CD14-positive monocyte (primary cell): ENCODE data around the gene TULP3. TPM values are rescaled to one million over a fixed set of nuclear protein-coding genes. Genes with fewer than 3 reads are reported as not detected.

Source experiments
- DNase-seq, 3 donors: peaks; one replicate each; pipeline ENCODE4 v3.0.0-alpha.2; 2011 to 2022
- H2AFZ ChIP-seq: 2 replicates; pipeline ENCODE4 v1.6.0; 2012; ENCODE audit warnings: mild to moderate bottlenecking, low read depth, low read length, inconsistent platforms; ENCODE audit not compliant: insufficient read depth, poor library complexity, severe bottlenecking
- H3K27ac ChIP-seq, 2 donors: 1 replicate in 1 of 2; 2 replicates in 1 of 2; pipeline ENCODE4 v1.5.1; 2012 to 2013; ENCODE audit warnings: low read length in 2 of 2, control low read depth in 1 of 2, inconsistent platforms in 1 of 2, low read depth in 1 of 2, mild to moderate bottlenecking in 1 of 2
- H3K27me3 ChIP-seq, 2 donors: one replicate each; pipeline versions ENCODE4 v1.6.0 to v1.6.1; 2011 to 2013; ENCODE audit warnings: low read length in 2 of 2; ENCODE audit not compliant: control insufficient read depth in 2 of 2, insufficient read depth in 2 of 2
- H3K36me3 ChIP-seq, 2 donors: replicated peaks in 1 of 2; 1 replicate in 1 of 2; 2 replicates in 1 of 2; pipeline versions ENCODE4 v1.5.1 to v1.6.1; 2012 to 2013; ENCODE audit warnings: low read length in 2 of 2, control low read depth in 1 of 2, inconsistent platforms in 1 of 2, mild to moderate bottlenecking in 1 of 2; ENCODE audit not compliant: insufficient read depth in 2 of 2, control insufficient read depth in 1 of 2
- H3K4me1 ChIP-seq, 2 donors: 1 replicate in 1 of 2; 2 replicates in 1 of 2; pipeline versions ENCODE4 v1.5.1 to v1.6.1; 2012 to 2013; ENCODE audit warnings: low read length in 2 of 2, control low read depth in 1 of 2, inconsistent platforms in 1 of 2, mild to moderate bottlenecking in 1 of 2, moderate library complexity in 1 of 2; ENCODE audit not compliant: insufficient read depth in 2 of 2, control insufficient read depth in 1 of 2
- H3K4me2 ChIP-seq: replicated peaks from 2 replicates; pipeline ENCODE3; 2012; ENCODE audit warnings: low read length, moderate library complexity, mild to moderate bottlenecking; ENCODE audit not compliant: poor library complexity, severe bottlenecking; ENCODE audit errors: extremely low read depth
- H3K4me3 ChIP-seq, 3 experiments: fragments of 200-600 bp in 1 of 3; sonication (generic) in 1 of 3; replicated peaks in 1 of 3; 1 replicate in 2 of 3; 2 replicates in 1 of 3; pipeline ENCODE4 v1.5.1; 2011 to 2013; ENCODE audit warnings: low read length in 3 of 3, mild to moderate bottlenecking in 3 of 3, control low read depth in 2 of 3, low read depth in 2 of 3, inconsistent platforms in 1 of 3, moderate library complexity in 1 of 3
- H3K79me2 ChIP-seq: 2 replicates; pipeline ENCODE4 v1.6.0; 2012; ENCODE audit warnings: mild to moderate bottlenecking, control low read depth, inconsistent platforms, low read length, moderate library complexity; ENCODE audit not compliant: insufficient read depth
- H3K9ac ChIP-seq: 2 replicates; pipeline ENCODE4 v1.6.0; 2017; ENCODE audit warnings: low read length, mild to moderate bottlenecking; ENCODE audit not compliant: insufficient read depth, poor library complexity, severe bottlenecking
- H3K9me3 ChIP-seq, 2 donors: replicated peaks in 1 of 2; 1 replicate in 1 of 2; 2 replicates in 1 of 2; pipeline versions ENCODE4 v1.5.1 to v1.6.1; 2012 to 2013; ENCODE audit warnings: low read length in 2 of 2, control low read depth in 1 of 2; ENCODE audit not compliant: control insufficient read depth in 1 of 2, insufficient read depth in 1 of 2
- H4K20me1 ChIP-seq: 2 replicates; pipeline ENCODE4 v1.6.0; 2012; ENCODE audit warnings: mild to moderate bottlenecking, low read length, control low read depth, moderate library complexity; ENCODE audit not compliant: insufficient read depth
- H3K27ac Mint-ChIP-seq, 7 donors: one replicate each; pipeline ENCODE4 v1.8.0; 2020; ENCODE audit warnings: mild to moderate bottlenecking in 7 of 7, mixed read lengths in 7 of 7, moderate library complexity in 6 of 7, inconsistent platforms in 2 of 7
- H3K27me3 Mint-ChIP-seq, 3 donors: one replicate each; pipeline ENCODE4 v1.8.0; 2021 to 2022; ENCODE audit warnings: low read depth in 3 of 3, mild to moderate bottlenecking in 3 of 3, mixed read lengths in 3 of 3, moderate library complexity in 3 of 3, inconsistent platforms in 1 of 3
- H3K36me3 Mint-ChIP-seq, 2 donors: one replicate each; pipeline ENCODE4 v1.8.0; 2020; ENCODE audit warnings: mixed read lengths in 2 of 2, inconsistent platforms in 1 of 2, mild to moderate bottlenecking in 1 of 2
- H3K4me1 Mint-ChIP-seq: one replicate; pipeline ENCODE4 v1.8.0; 2020; ENCODE audit warnings: mild to moderate bottlenecking, mixed read lengths
- H3K4me3 Mint-ChIP-seq, 2 donors: one replicate each; pipeline ENCODE4 v1.8.0; 2020; ENCODE audit warnings: mild to moderate bottlenecking in 2 of 2, mixed read lengths in 2 of 2, moderate library complexity in 1 of 2
- H3K9me3 Mint-ChIP-seq, 7 donors: one replicate each; pipeline ENCODE4 v1.8.0; 2020 to 2022; ENCODE audit warnings: mixed read lengths in 7 of 7, mild to moderate bottlenecking in 6 of 7, moderate library complexity in 6 of 7, inconsistent platforms in 2 of 7
- WGBS: methylation state at CpG from one replicate; pipeline ENCODE4 v1.1.5; 2013; ENCODE audit warnings: missing lambda C conversion rate; ENCODE audit not compliant: insufficient coverage; 5-methylcytosine and 5-hydroxymethylcytosine counted together
- intact Hi-C, 2 donors: fragments of 100-400 bp; cut with micrococcal nuclease; formaldehyde crosslinking; loops; one replicate each; pipeline versions ENCODE4 v1.15.0 to v1.15.1; 2023
- polyA plus RNA-seq, 3 donors: library from polyadenylated mRNA; depleted of rRNA in 1 of 3; unstranded in 2 of 3; stranded (reverse) in 1 of 3; fragments of 300-500 nt in 2 of 3; fragments of >200 nt in 1 of 3; fragmentation: Illumina TruSeq in 2 of 3; gene quantifications; 1 replicate in 2 of 3; 2 replicates in 1 of 3; pipeline ENCODE4 v1.2.3, GENCODE V29; 2012 to 2021
- TF ChIP-seq, protein P1 (sequence below): fragments of 200-600 bp; IDR thresholded peaks from one replicate; pipeline ENCODE4 v1.8.0; 2022; ENCODE audit warnings: antibody characterized with exemption, mild to moderate bottlenecking

The TULP3 gene
- polyA plus RNA-seq, 3 donors = 1.7 to 3.6 (median 2.3) TPM

DNA sequence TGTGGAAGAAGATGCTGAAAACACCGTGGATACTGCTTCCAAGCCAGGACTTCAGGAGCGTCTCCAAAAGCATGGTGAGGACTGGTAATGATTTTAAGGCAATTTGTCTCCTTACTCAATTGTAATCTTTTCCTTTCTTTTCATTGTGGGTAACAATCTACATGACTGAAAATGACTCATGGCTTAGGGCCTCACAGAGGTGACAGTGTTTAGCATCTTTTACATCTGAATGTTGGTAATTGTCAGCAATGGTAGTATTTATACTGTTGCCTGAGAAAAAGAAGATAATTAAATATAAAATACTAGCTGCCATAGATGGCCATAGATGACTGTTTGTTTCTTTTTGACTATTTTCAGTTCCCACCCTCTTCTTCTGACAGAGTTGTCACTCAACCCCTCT is 31.6 kb downstream of the TULP3 start:
- no peak overlapping the region for H2AFZ ChIP-seq
- no peaks in the 10 kb centered on the region for H3K79me2 ChIP-seq
- Mint-ChIP-seq H3K36me3 (peaks cover 6 to 10% of the 10 kb centered on the region in 2 donors), H3K27ac (no peak overlapping the region), H3K9me3 (no peaks in the 10 kb centered on the region), H3K4me3 (no peak overlapping the region), H3K4me1 (no peaks in the 10 kb centered on the region), H3K27me3 (peaks cover 0 to 2% (median 0%) of the 10 kb centered on the region in 3 donors)
- H3K4me3 ChIP-seq = no peak overlapping the region
- H3K4me2 ChIP-seq = no peak overlapping the region
- H3K27me3 ChIP-seq = no peaks in the 10 kb centered on the region
- H3K9ac ChIP-seq = no peak overlapping the region
- intact Hi-C loops = no loop called here
- no peaks in the 10 kb centered on the region for H3K36me3 ChIP-seq
- no peaks in the 10 kb centered on the region for H3K9me3 ChIP-seq
- whole genome bisulfite sequencing = no CpG with 5 or more reads among the region's 2 CpGs
- no peaks in the 10 kb centered on the region for H4K20me1 ChIP-seq
- H3K4me1 ChIP-seq = no peaks in the 10 kb centered on the region
- no peak overlapping the region for H3K27ac ChIP-seq
- TF ChIP-seq, protein P1, sequence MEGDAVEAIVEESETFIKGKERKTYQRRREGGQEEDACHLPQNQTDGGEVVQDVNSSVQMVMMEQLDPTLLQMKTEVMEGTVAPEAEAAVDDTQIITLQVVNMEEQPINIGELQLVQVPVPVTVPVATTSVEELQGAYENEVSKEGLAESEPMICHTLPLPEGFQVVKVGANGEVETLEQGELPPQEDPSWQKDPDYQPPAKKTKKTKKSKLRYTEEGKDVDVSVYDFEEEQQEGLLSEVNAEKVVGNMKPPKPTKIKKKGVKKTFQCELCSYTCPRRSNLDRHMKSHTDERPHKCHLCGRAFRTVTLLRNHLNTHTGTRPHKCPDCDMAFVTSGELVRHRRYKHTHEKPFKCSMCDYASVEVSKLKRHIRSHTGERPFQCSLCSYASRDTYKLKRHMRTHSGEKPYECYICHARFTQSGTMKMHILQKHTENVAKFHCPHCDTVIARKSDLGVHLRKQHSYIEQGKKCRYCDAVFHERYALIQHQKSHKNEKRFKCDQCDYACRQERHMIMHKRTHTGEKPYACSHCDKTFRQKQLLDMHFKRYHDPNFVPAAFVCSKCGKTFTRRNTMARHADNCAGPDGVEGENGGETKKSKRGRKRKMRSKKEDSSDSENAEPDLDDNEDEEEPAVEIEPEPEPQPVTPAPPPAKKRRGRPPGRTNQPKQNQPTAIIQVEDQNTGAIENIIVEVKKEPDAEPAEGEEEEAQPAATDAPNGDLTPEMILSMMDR = no peak
- no peak for DNase-seq

DNA sequence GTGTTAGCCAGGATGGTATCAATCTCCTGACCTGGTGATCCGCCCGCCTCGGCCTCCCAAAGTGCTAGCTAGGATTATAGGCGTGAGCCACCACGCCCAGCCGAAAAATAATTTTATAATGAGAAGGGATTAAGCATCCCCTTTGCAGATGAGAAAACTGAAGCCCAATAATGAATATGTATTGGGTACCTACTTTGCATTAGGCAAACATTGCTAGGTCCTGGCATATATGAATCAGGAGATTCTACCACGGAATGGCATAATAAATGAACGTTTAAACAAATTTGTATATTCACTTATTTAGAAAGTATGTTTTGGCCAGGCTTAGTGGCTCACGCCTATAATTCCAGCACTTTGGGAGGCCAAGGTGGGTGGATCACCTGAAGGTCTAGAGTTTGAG is 32.4 kb downstream of the TULP3 start:
- no peaks in the 10 kb centered on the region for H3K9me3 Mint-ChIP-seq
- H3K4me2 ChIP-seq = no peak overlapping the region
- H3K4me3 Mint-ChIP-seq = no peak overlapping the region
- H3K27me3 Mint-ChIP-seq = peaks cover 0 to 2% (median 0%) of the 10 kb centered on the region in 3 donors
- H3K9ac ChIP-seq = no peak overlapping the region
- no peaks in the 10 kb centered on the region for H3K79me2 ChIP-seq
- no peaks in the 10 kb centered on the region for H3K4me1 Mint-ChIP-seq
- no peaks in the 10 kb centered on the region for H3K9me3 ChIP-seq
- TF ChIP-seq, protein P1 = no peak
- H3K27ac Mint-ChIP-seq = no peak overlapping the region
- H3K27me3 ChIP-seq = no peaks in the 10 kb centered on the region
- no CpG with 5 or more reads among the region's 9 CpGs for WGBS
- H3K4me3 ChIP-seq = no peak overlapping the region
- DNase-seq = no peak
- H3K27ac ChIP-seq = no peak overlapping the region
- H2AFZ ChIP-seq = no peak overlapping the region
- no peaks in the 10 kb centered on the region for H3K36me3 ChIP-seq
- H4K20me1 ChIP-seq = no peaks in the 10 kb centered on the region
- peaks cover 6 to 10% of the 10 kb centered on the region in 2 donors for H3K36me3 Mint-ChIP-seq
- intact Hi-C loops = no loop called here
- no peaks in the 10 kb centered on the region for H3K4me1 ChIP-seq
